NCI-H774 (cell line): ENCODE results near the gene HOATZ.

Experiments used
- DNase-seq: peaks from one replicate; lab custom pipeline; 2025; lab: John Stamatoyannopoulos, UW

Gene HOATZ

GRCh38 chr11:111522426-111522825 is 7.8 kb downstream of the HOATZ start:
- DNase-seq: no peak

GRCh38 chr11:111523343-111523742 is 8.8 kb downstream of the HOATZ start:
- DNase-seq: no peak

GRCh38 chr11:111524056-111524455 is 9.5 kb downstream of the HOATZ start:
- DNase-seq: no peak

GRCh38 chr11:111525456-111525855 is 10.9 kb downstream of the HOATZ start:
- no peak for DNase-seq

- DNase-seq: no peak
Observed at GRCh38 chr11:111526501-111526900, 11.9 kb downstream of the HOATZ start.

- no peak for DNase-seq
Observed at GRCh38 chr11:111527279-111527678, 12.7 kb downstream of the HOATZ start.

- no peak for DNase-seq
Observed at GRCh38 chr11:111528557-111528956, 14.0 kb downstream of the HOATZ start.

GRCh38 chr11:111530091-111530490 is 15.5 kb downstream of the HOATZ start:
- no peak for DNase-seq

- no peak for DNase-seq
Observed at GRCh38 chr11:111531136-111531535, 16.6 kb downstream of the HOATZ start.

GRCh38 chr11:111531687-111532364 is 17.2 kb downstream of the HOATZ start:
- no peak for DNase-seq

- DNase-seq: no peak
Observed at GRCh38 chr11:111532365-111532709, 17.8 kb downstream of the HOATZ start.

- no peak for DNase-seq
Observed at GRCh38 chr11:111535281-111535680, 20.7 kb downstream of the HOATZ start.

- DNase-seq: no peak
Observed at GRCh38 chr11:111537336-111537860, 22.8 kb downstream of the HOATZ start.

GRCh38 chr11:111538407-111539114 is 24.0 kb downstream of the HOATZ start:
- no peak for DNase-seq

GRCh38 chr11:111539426-111540113 is 25.0 kb downstream of the HOATZ start:
- DNase-seq: no peak

GRCh38 chr11:111540114-111540936 is 25.7 kb downstream of the HOATZ start, which contains the start of gene LAYN:
TSS of gene LAYN (plus strand) at chr11:111540720. CDS start at chr11:111540844, 124 bp downstream.
- DNase-seq: no peak

- no peak for DNase-seq
Observed at GRCh38 chr11:111540937-111541253, 26.3 kb downstream of the HOATZ start.

- DNase-seq: no peak
Observed at GRCh38 chr11:111541254-111542061, 26.9 kb downstream of the HOATZ start.

GRCh38 chr11:111542606-111543275 is 28.2 kb downstream of the HOATZ start:
- no peak for DNase-seq

GRCh38 chr11:111548525-111548924 is 33.9 kb downstream of the HOATZ start:
- DNase-seq: no peak
